Suppressor macrophage treated with lipopolysaccharide for 4 hours (primary cell): ENCODE measurements around the gene FNDC1.
A peak's percentile ranks its signal among the peaks of the same experiment; 100 is the strongest.
"Not testable (repeated sequence)": the region's sequence is repeated elsewhere in the genome, so short reads cannot be mapped to it uniquely, and the experiment has no call there.

Experiments used
- DNase-seq: peaks from one replicate; pipeline ENCODE4 v3.0.0-alpha.2; 2020

The FNDC1 gene

DNA sequence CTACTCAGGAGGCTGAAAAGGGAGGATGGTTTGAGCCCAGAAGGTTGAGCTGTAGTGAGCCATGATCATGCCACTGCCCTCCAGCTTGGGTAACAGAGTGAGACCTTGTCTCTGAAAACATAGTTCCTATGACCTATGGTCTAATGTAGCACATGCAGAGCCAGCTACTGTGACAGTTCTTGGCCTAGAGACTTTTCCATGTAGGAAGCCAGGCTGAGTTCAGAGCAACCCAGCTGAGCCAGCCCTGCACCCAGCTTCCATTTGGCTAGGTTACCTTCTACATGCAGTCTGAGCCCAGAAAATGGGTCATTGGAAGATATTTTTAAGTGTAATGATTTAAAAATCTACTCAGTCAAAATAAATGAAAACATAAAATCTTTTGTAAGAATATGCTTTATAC lies 92.8 kb downstream of the FNDC1 start:
- DNase-seq: no peak

DNA sequence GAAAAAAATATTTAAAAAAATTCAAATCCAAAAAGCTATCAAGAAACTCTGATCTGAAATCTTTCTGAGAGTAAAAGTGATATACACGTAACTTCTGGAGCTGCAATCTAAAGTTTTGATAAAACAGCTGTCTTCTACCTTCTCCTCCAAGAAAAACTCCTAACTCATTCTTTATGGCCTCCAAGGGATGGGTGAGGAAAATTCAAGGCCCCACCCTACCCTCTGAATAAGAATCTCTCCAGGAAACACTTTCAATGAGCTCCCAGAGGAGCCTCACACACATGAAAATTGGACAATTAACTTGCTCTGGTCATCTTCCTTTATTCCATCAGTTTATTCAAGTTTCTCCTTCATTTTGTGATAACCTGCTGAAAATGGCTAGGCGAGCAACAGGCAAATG lies 93.4 kb downstream of the FNDC1 start:
- no peak for DNase-seq

DNA sequence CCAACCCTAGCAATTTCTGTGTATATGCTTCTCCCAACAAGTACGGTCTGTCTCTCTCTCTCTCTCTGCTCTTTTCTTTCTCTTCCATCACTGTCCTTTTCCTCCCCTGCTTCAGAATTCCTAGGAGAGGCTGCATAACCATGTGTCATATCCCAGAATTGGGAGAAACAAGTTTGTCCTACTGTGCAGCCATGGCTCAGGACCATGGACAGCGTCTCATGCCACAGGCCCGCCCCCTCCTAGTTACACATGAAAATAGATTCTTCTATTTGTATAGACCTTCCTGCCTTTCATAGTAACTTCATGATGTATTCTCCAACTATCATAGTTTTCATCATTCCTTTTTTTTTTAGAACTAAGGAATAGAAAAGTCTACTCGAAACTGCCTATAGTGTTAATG lies 98.0 kb downstream of the FNDC1 start:
- peak; percentile 3 for DNase-seq

DNA sequence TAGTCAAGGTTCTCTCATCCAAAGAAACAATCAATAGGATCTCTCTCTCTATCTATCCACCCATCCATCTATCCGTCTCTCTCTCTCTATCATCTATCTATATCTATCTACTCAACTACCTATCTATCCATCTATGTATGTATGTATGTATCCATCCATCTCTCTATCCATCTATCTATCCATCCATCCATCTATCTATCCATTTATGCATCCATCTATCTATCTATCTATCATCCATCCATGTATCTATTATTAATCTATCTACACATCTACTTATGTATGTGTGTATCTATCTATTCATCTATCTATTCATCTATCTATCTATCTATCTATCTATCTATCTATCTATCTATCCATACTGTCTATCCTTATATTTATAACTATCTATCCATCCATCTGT lies 99.3 kb downstream of the FNDC1 start:
- no peak for DNase-seq

DNA sequence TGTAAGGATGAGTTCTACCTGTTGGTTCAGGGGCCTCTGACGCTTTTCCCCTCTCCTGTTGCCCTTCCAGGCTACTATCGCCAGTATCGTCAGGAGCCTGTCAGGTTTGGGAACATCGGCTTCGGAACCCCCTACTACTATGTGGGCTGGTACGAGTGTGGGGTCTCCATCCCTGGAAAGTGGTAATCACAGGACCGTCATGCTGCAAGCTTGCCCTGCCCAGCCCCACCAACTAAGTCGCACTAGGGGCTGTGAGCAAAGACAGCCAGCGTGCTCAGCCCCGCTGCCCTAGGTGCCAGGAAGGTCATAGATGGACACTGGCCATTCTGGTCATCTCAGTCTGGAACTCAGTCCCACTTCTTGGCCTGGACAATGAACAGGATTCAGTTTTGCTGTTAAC lies 102.1 kb downstream of the FNDC1 start:
- DNase-seq: no peak

DNA sequence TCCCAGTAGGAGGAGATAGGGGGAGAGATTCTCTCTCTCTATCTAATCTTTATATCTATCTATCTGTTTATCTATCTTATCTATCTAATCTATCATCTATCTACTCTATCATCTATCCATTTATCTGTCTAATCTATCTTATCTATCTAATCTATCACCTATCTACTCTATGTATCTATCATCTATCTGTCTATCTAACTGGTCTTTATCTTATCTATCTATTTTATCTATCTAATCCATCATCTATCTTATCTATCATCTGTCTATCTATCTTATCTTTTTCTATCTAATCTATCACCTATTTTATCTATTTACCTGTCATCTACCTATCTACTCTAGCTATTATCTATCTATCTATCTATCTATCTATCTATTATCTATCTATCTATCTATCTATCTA lies 109.4 kb downstream of the FNDC1 start:
- no peak for DNase-seq

DNA sequence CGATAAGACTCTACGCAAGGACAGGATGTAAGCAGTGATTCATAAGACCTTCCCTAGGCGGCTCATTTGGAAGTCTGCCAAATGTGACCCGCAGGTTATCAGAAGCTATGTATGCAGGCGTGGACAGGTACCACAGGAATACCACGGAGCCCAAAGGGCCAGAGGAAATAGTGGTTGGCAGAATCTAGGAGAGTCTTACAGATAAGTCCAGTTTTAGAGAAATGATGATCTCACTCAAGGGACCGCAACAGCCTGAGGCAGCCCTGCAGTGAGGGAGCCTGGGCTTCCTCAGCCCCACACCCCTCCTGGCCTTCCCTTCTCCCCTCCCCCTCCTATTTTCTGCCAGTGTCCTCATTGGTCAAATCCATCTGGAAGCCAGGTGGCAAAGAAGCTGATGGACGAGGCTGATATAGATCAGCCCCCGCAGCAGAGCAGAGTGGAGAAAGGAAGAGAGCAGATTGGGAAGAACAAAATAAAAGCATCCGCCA lies 110.6 kb downstream of the FNDC1 start:
- DNase-seq: no peak

DNA sequence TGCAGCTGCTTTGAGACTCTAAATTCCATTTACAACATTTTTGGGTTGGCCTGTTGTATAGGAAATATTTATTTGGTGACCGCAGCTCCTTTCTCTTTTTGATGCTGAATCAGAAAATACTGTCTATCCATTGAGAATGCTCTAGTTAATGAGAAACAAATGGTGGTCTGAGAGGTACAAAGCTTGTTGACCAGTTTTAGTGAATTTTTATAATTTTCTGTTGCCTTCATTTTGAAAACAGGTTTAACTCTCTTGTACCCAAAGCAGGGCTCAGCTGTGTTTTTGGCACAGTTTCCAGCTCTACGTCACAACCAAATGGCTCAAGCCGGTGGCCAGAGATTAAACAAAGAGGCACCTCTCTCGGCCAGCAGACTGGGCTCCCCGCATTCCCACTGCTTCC lies 113.2 kb downstream of the FNDC1 start:
- no peak for DNase-seq

DNA sequence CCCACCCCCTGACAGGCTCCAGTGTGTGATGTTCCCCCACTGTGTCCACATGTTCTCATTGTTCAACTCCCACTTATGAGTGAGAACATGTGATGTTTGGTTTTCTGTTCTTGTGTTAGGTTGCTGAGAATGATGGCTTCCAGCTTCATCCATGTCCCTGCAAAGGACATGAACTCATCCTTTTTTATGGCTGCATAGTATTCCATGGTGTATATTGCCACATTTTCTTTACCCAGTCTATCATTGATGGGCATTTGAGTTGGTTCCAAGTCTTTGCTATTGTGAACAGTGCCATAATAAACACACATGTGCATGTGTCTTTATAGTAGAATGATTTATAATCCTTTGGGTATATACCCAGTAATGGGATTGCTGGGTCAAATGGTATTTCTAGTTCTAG lies 115.5 kb downstream of the FNDC1 start:
- DNase-seq: not testable (repeated sequence)

DNA sequence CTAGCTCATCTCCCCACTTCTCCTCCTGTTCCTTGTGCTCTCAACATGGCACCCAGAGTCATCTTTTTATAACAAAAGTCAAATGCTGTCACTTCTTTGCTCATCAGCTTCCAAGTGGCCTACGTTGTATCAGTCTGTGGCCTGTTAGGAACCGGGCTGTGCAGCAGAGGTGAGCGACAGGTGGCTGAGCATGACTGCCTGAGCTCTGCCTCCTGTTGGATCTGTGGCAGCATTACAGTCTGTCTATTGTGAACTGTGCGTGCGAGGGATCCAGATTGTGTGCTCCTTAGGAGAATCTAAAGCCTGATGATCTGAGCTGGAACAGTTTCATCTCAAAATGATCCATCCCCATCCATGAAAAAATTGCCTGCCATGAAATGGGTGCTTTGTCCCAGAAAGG lies 129.6 kb downstream of the FNDC1 start:
- DNase-seq: no peak

DNA sequence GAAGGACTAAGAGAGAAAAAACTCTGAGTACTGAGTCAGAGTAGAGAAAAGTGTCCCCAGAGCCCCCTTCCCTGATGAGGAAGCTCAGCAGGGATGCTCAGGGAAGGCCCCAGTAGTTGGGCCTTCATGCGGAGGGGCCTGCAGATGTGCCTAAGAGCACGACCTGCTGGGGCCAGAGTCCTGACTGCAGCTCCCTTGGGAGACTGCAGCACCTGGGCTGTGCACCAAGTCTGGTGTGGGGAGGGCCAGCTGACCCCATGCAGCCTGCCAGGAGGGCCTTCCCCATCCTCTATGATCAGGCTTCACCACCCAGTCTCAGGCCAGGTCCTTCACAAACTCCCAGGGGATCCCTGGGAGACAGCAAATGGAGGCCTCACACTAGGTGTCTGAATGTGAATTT lies 130.4 kb downstream of the FNDC1 start:
- no peak for DNase-seq

DNA sequence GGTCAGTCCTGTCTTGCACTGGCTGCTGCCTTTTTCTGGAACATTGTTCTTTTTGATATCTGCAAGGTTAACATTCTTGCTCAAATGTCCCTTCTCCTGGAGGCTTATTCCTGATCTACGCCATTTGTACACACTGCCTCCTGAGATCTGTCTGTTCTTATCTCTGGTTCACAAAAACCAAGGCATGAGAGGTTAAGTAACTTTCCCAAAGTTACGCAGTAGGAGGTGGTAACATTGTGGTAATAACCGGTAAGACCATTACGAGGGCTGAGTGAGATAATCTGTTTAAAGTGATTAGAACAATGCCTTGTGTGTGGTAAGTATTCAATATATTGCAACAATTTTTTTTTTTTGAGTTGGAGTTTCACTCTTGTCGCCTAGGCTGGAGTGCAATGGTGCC lies 132.1 kb downstream of the FNDC1 start:
- DNase-seq: no peak

DNA sequence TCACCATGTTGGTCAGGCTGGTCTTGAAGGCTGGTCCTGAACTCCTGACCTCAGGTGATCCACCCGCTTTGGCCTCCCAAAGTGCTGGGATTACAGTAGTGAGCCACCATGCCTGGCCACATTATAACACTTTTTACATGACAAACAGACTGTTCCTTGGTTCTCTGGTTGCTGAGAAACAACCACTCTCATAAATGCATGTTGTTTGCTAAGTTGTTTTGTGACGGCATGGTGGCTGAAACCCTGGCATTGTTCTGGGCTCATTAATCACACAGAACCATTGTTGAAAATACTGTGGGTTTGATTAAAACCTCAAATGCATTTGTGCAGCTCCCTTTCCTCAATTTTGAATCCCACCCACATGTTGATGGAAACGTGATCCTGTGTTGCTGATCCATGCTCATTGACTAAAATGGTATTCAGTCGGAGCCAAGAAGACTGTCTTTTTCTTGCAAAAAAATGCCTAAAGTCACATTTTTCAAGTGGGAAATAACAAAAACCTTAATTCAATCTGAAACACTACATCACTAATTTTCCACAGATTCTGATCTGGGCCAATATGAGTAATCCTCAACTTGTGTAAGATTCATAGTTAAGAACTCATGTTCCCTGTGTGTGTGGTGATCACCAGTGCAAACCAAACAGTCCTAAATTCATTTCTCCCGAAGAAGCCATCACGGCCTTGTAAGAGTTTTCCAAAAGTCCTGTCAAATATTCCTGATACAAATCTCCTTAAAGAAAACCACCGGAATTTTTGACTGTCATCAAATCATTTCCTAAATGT lies 132.8 kb downstream of the FNDC1 start:
- no peak for DNase-seq

DNA sequence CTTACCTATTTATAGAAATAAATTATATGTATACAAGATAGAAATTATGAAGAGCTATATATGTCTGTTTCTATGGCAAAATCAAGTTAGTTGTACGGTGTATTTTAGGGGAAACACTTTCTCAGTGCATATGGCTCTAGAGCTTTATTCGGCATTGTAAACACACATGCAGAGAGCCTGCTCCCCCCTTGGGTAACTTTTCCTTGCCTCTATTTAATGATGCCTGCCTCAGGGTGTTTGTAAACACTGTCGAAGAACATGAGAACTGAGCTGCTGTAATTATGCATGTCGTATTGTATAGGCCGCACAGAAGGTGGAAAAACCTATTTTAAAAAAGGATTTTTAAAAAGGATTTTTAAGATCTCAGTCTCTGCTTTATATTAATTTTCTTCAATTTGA lies 133.4 kb downstream of the FNDC1 start:
- no peak for DNase-seq

DNA sequence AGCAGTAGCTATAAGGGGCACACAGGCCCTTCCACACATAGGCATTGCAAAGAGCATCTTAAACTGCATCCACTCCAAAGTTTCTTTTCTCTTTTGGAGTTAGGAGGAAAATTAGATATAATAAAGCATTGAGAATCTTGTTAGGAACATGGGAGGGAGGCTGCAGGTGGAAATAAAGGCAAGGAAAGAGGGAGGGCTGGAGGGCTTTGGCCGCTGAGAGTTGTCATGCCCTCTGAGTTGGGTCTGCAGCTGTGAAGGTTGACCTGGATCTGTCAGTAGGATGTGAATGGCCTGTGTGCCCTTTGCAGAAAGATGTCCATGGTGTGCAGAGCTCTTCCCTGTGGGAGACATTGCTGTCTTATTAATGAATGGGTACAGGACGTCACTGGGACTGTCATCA lies 134.0 kb downstream of the FNDC1 start:
- DNase-seq: no peak

DNA sequence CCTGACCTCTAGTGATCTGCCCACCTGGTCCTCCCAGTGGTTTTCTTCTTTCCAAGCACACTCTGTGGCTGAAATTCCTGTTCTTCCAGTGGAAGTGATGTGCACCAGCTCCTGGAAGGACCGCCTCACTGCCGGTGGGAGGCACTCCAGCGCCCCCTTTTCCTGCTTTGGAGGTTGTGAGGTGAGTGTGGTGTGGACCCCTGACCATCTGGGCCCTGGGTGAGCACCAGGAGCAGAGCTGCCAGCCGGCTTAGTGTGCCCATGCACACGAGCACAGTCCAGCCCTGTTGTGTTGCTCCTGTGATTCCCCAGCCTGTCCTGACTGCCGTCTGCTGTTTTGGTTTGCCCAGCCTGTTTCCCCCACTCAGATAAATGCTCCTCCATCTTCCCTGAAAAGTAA lies 134.6 kb downstream of the FNDC1 start:
- no peak for DNase-seq

DNA sequence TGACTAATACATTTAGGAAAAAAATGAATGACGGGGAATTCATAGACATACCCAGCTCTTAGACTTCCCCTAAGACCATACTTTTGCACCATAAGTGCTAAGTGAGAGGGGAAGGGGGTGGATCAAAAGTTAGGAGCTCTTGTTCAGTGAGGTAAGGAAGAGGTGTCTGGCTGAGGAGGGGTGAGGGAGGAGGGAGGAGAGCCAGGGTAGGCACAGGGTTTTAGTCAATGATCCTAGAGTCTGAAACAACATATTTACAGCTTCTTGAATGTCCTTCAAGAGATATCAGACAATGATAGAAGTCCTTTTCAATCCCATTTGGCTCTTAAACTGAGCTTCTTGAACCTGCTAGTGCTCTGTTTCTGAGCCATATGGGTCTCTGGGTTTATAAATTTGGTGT lies 135.4 kb downstream of the FNDC1 start:
- DNase-seq: no peak

DNA sequence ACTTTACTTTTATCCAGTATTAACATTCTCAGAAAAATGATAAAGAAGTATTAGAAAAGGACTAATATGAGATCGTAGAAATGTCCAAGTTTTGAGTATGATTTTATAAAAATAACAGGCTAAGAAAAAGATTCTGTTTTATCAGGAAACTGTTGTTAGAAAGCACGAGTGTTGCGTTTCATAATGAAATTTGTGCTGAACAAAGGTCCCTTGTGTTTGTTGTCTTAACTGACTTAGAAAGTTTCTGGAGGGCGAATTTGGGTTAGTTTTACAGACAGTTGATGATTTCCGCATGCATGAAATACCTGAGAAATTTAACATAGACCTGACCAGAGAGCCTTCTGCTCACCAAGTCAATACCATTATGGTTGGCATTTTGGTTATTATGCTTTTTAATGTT lies 136.0 kb downstream of the FNDC1 start:
- DNase-seq: no peak

DNA sequence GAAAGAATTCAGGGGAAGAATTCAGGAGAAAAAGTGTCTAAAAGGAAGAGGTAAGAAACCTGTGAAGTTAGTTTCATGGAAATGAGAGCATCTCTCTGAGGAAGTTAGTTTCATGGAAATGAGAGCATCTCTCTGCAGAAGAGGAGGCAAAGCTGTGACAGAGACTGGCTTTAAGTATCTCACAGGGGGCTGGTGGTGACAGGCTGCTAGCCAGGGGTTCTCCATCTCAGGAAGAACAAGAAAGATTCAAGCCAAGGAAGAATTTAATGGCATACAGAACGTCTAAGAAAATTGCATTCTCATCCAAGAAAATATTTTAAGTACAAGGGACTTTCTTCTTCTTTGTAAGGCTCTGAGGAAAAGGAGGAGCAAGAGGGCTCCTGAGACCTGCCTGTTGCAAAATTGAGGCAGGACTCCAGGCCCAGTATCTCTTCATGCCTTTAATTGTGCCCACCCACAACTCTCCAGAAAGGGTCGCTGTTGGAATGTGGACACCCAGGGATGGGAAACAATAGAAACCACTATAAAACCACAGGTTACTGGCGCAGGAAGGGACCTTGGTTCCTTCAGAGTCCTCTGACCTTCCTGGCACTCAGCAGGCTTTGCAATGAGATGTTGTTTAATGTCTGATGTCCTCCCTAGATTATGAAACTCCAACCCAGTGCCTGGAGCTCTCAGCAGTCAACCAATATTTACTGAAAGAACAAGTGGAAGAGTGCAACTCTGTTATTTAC lies 136.8 kb downstream of the FNDC1 start:
- DNase-seq: no peak

DNA sequence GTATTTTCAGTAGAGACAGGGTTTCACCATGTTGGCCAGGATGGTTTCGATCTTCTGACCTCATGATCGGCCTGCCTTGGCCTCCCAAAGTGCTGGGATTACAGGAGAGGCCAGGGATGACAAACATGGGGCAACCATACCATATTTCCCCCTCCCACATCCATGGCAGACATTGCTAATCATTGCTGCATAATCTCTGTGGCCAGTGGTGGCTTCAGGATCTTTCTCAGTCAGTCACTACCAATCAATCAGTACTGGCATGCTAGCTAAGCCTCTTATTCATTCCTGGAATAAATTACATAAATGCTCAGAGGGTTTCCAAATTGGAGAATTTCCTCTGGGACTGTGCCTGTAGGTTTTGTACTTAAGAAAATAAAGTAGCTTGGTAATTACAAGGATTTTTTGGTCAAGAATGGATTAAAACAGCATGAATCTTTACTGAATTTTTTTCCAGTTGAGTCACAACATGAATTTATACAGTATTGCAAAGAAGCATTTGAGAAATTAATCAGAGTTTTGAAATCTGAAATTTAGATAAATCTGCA lies 138.1 kb downstream of the FNDC1 start:
- no peak for DNase-seq

DNA sequence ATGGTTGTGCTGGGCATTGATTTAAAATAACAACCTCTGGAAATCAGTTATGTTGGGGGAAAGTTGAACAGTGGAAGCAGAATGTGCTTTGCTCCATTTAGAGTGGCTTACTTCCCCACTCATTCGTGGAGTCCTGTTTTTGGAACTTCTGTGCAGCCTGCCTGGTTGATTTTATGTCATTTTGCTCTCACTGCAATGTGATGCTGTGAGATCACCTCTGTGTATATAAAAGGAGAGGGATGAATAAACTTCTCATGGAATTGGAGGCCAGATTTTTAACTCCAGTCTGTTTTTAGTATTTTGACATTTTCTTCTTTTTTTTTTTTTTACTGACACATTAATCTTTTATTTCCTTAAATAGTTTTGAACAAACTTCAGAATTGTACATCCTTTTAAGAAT lies 139.0 kb downstream of the FNDC1 start:
- DNase-seq: no peak

DNA sequence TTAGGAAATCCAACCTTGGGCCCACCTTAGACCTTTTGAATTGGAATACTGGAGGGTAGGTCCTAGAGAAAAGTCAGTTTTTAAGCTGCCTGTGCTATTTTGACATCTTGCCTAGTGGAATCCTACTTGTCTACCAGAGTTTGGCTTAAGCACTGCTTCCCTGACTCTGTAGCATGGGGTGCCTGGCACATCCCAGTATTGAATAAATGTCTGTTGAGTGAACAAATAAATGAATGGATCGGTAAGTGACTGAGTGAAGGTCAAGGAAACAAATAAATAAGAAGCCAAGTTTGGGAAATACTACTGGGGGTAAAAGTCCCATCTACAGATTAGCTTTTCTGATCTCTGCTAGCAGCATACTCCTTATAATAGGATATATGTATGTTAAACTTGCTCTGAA lies 140.5 kb downstream of the FNDC1 start:
- DNase-seq: no peak

DNA sequence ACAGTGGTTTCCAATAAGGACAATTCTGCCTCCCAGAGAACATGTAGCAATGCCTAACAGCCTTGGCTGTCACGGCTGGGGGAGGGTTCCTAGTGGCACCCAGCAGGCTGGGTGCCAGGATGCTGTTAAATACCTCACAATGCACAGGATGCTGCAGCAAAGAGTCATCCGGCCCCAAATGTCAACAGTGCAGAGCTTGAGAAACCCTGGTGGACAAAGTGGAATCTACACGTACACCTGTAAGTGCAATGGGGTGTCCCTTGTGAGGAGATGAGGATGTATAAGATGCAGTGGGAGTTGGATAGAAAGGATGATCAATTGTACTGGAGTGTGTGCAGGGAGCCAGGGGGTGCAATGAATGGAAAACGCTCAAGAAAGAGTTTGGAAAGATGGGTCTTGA lies 142.4 kb downstream of the FNDC1 start:
- DNase-seq: no peak

DNA sequence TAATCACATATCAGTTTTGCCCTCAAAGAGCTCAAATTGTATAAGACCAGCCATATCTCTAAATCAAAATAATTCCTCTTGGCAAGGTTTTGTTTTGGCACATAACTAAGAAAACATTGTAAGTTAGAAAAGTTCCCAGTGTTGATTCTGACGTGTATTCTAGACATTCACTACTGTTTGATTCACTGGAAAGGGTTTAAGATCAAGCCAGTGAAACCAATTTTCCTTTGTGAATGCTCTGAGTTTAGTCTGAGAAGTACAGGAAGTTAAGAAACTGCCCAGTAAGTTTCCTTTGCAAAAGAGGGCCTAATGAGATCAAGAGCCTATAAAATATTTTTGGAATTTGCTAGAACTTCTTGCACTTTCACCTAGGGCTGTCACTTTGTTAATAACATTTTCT lies 143.0 kb downstream of the FNDC1 start:
- no peak for DNase-seq
